LNCAP (cell line): ENCODE results near the gene KRTAP5-7.

ENCODE experiments used
- CTCF ChIP-seq: fragments of 450-650 bp; IDR thresholded peaks from 2 replicates; pipeline ENCODE4 v1.5.1; 2017; ENCODE audit warnings: mild to moderate bottlenecking

KRTAP5-7 gene

GRCh38 chr11:71575723-71576424 is 48.8 kb downstream of the KRTAP5-7 start:
- TF ChIP-seq CTCF = no peak

DNA sequence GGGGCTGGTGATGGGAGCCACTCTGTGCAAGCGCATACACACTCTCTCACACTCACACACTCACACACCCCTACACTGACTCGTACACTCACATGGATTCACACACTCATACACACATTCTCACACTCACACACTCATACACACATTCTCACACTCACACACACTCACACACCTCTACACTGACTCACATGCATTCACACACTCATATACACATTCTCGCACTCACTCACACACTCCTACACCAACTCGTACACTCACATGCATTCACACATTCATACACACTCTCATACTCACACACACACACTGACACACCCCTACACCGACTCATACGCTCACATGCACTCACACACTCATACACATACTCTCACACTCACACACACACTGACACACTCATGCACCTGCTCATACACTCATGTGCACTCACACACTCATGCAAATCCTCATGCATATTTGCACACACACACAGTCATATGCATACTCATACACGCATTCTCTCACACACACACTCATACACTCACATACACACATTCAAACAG is 50.5 kb downstream of the KRTAP5-7 start:
- no peak for TF ChIP-seq CTCF
